ENCODE results near the gene CSMD2. TPM values are rescaled to one million over a fixed set of nuclear protein-coding genes. Genes with fewer than 3 reads are reported as not detected.
A peak's percentile ranks its signal among the peaks of the same experiment; 100 is the strongest.

CSMD2 gene
- total RNA-seq, 1 experiment from 2014 or later = 2.8 TPM

- no peak overlapping the region for H3K4me3 ChIP-seq (ENCODE audit: low read depth, low read length, poor library complexity, severe bottlenecking)
- ChIA-PET CTCF (no interaction called here), POLR2A (ENCODE audit: low non-redundant PET) (no interaction called here)
- no TSS peak for BruUV-seq (replicated peaks)
- no peaks in the 10 kb centered on the region for H3K27me3 ChIP-seq (replicated peaks; ENCODE audit: insufficient read depth, low read depth, low read length, poor library complexity)
- intact Hi-C loops (cut with micrococcal nuclease; ENCODE audit: unreplicated experiment) = no loop called here
- DNase-seq (ENCODE audit: low spot score) = no peak
- TF ChIP-seq EZH2 (IDR thresholded peaks at IDR 0.05; ENCODE audit: borderline replicate concordance, low read depth, low read length, poor library complexity, severe bottlenecking) = no peak
- TF ChIP-seq CTCF (conservative IDR thresholded peaks at IDR 0.05; ENCODE audit: low read depth, low read length) = no peak
- no peaks in the 10 kb centered on the region for H3K36me3 ChIP-seq (ENCODE audit: insufficient read depth, low read length, poor library complexity, severe bottlenecking)
- no peak overlapping the region for H3K27ac ChIP-seq (ENCODE audit: low read depth, low read length, poor library complexity, severe bottlenecking)
- no peaks in the 10 kb centered on the region for H3K9me3 ChIP-seq (ENCODE audit: low read depth, low read length, poor library complexity, severe bottlenecking)
- H3K4me1 ChIP-seq (ENCODE audit: insufficient read depth, low read length, poor library complexity, severe bottlenecking) = no peaks in the 10 kb centered on the region
These were observed 367.2 kb downstream of the CSMD2 start for GRCh38 chr1:33797849-33798248.

- Histone ChIP-seq H3K9me3 (ENCODE audit: low read depth, low read length, poor library complexity, severe bottlenecking) (no peaks in the 10 kb centered on the region), H3K4me3 (ENCODE audit: low read depth, low read length, poor library complexity, severe bottlenecking) (no peak overlapping the region), H3K36me3 (ENCODE audit: insufficient read depth, low read length, poor library complexity, severe bottlenecking) (no peaks in the 10 kb centered on the region), H3K27ac (ENCODE audit: low read depth, low read length, poor library complexity, severe bottlenecking) (no peak overlapping the region), H3K4me1 (ENCODE audit: insufficient read depth, low read length, poor library complexity, severe bottlenecking) (no peaks in the 10 kb centered on the region), H3K27me3 (replicated peaks; ENCODE audit: insufficient read depth, low read depth, low read length, poor library complexity) (no peaks in the 10 kb centered on the region)
- no TSS peak for BruUV-seq (replicated peaks)
- POLR2A ChIA-PET (ENCODE audit: low non-redundant PET) = no interaction called here
- intact Hi-C loops (cut with micrococcal nuclease; ENCODE audit: unreplicated experiment) = no loop called here
- CTCF ChIA-PET = no interaction called here
- DNase-seq (ENCODE audit: low spot score) = peak; percentile 51
- no peak for TF ChIP-seq EZH2 (IDR thresholded peaks at IDR 0.05; ENCODE audit: borderline replicate concordance, low read depth, low read length, poor library complexity, severe bottlenecking)
- no peak for TF ChIP-seq CTCF (conservative IDR thresholded peaks at IDR 0.05; ENCODE audit: low read depth, low read length)
These were observed 372.4 kb downstream of the CSMD2 start for GRCh38 chr1:33792651-33793050.

GRCh38 chr1:33792216-33792615 lies 372.8 kb downstream of the CSMD2 start:
- ChIA-PET POLR2A (ENCODE audit: low non-redundant PET) (no interaction called here), CTCF (no interaction called here)
- Histone ChIP-seq H3K4me3 (ENCODE audit: low read depth, low read length, poor library complexity, severe bottlenecking) (no peak overlapping the region), H3K9me3 (ENCODE audit: low read depth, low read length, poor library complexity, severe bottlenecking) (no peaks in the 10 kb centered on the region), H3K27me3 (replicated peaks; ENCODE audit: insufficient read depth, low read depth, low read length, poor library complexity) (no peaks in the 10 kb centered on the region), H3K27ac (ENCODE audit: low read depth, low read length, poor library complexity, severe bottlenecking) (no peak overlapping the region), H3K36me3 (ENCODE audit: insufficient read depth, low read length, poor library complexity, severe bottlenecking) (no peaks in the 10 kb centered on the region), H3K4me1 (ENCODE audit: insufficient read depth, low read length, poor library complexity, severe bottlenecking) (no peaks in the 10 kb centered on the region)
- no TSS peak for BruUV-seq (replicated peaks)
- TF ChIP-seq CTCF (conservative IDR thresholded peaks at IDR 0.05; ENCODE audit: low read depth, low read length) = no peak
- intact Hi-C loops (cut with micrococcal nuclease; ENCODE audit: unreplicated experiment) = no loop called here
- DNase-seq (ENCODE audit: low spot score) = no peak
